Retinal pigment epithelial cell (primary cell): ENCODE measurements around the gene SLC12A9.

ENCODE experiments used
- DNase-seq: peaks from one replicate; pipeline ENCODE4 v3.0.0-alpha.2; 2010; ENCODE audit warnings: low read depth
- H3K4me3 ChIP-seq: 2 replicates; pipeline ENCODE4 v1.5.1; 2011; ENCODE audit warnings: mild to moderate bottlenecking, low read length, control low read depth, moderate library complexity
- CTCF ChIP-seq: conservative IDR thresholded peaks from 2 replicates; pipeline ENCODE4 v1.5.1; 2011; ENCODE audit warnings: low read depth, low read length, control low read depth, inconsistent platforms

The SLC12A9 gene

GRCh38 chr7:100822236-100823139, 30.0 kb upstream of the SLC12A9 start:
- no peak overlapping the region for H3K4me3 ChIP-seq
- TF ChIP-seq CTCF, result no peak
- DNase-seq, result no peak

- DNase-seq, result no peak
- no peak overlapping the region for H3K4me3 ChIP-seq
- TF ChIP-seq CTCF, result no peak
Observed at GRCh38 chr7:100823140-100823525, 29.4 kb upstream of the SLC12A9 start.

GRCh38 chr7:100823534-100823933, 29.0 kb upstream of the SLC12A9 start:
- H3K4me3 ChIP-seq, result no peak overlapping the region
- no peak for TF ChIP-seq CTCF
- no peak for DNase-seq

- no peak for TF ChIP-seq CTCF
- H3K4me3 ChIP-seq, result peak overlapping the region; percentile 59
- DNase-seq, result no peak
Observed at GRCh38 chr7:100824499-100825214, 27.9 kb upstream of the SLC12A9 start.

GRCh38 chr7:100825215-100825671, 27.3 kb upstream of the SLC12A9 start:
- TF ChIP-seq CTCF, result no peak
- no peak for DNase-seq
- peak overlapping the region; percentile 59 for H3K4me3 ChIP-seq

- peak; percentile 55 for TF ChIP-seq CTCF
- DNase-seq, result no peak
- peak overlapping the region; percentile 59 for H3K4me3 ChIP-seq
Observed at GRCh38 chr7:100825751-100826513, 26.6 kb upstream of the SLC12A9 start.
